Measurements from ENCODE around the gene ISM1.

Gene ISM1

DNA sequence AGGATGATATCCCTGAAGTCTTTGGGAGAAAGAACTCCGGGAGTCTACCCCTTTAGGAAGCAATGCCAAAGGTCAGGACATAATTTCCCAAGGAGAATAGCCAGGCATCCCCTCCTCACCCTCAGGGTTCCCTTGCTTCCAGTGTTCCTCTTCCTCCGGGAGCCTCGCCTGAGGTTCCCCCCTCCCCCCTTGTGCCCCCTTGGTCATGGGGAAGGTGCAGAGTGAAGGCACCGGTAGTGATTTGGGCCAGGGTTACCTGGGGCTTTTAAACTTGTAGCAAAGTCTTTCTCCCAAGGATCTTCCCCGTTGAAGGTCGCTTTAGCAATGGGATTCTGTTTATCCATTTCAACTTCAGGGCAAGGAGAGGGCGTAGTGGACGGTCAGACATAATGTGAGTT lies 1.2 kb downstream of the ISM1 start:
- Histone ChIP-seq H3K36me3 (no peaks in the 10 kb centered on the region), H3K4me3 (ENCODE audit: low read depth, low read length) (no peak overlapping the region), H3K9me3 (ENCODE audit: severe bottlenecking) (no peaks in the 10 kb centered on the region), H3K27ac (no peak overlapping the region), H3K27me3 (ENCODE audit: insufficient read depth, low read depth, severe bottlenecking) (peaks cover 31% of the 10 kb centered on the region)
- DNase-seq = no peak
- TF ChIP-seq, protein P1, sequence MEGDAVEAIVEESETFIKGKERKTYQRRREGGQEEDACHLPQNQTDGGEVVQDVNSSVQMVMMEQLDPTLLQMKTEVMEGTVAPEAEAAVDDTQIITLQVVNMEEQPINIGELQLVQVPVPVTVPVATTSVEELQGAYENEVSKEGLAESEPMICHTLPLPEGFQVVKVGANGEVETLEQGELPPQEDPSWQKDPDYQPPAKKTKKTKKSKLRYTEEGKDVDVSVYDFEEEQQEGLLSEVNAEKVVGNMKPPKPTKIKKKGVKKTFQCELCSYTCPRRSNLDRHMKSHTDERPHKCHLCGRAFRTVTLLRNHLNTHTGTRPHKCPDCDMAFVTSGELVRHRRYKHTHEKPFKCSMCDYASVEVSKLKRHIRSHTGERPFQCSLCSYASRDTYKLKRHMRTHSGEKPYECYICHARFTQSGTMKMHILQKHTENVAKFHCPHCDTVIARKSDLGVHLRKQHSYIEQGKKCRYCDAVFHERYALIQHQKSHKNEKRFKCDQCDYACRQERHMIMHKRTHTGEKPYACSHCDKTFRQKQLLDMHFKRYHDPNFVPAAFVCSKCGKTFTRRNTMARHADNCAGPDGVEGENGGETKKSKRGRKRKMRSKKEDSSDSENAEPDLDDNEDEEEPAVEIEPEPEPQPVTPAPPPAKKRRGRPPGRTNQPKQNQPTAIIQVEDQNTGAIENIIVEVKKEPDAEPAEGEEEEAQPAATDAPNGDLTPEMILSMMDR (IDR thresholded peaks at IDR 0.05; ENCODE audit: low read depth, low read length) = no peak

DNA sequence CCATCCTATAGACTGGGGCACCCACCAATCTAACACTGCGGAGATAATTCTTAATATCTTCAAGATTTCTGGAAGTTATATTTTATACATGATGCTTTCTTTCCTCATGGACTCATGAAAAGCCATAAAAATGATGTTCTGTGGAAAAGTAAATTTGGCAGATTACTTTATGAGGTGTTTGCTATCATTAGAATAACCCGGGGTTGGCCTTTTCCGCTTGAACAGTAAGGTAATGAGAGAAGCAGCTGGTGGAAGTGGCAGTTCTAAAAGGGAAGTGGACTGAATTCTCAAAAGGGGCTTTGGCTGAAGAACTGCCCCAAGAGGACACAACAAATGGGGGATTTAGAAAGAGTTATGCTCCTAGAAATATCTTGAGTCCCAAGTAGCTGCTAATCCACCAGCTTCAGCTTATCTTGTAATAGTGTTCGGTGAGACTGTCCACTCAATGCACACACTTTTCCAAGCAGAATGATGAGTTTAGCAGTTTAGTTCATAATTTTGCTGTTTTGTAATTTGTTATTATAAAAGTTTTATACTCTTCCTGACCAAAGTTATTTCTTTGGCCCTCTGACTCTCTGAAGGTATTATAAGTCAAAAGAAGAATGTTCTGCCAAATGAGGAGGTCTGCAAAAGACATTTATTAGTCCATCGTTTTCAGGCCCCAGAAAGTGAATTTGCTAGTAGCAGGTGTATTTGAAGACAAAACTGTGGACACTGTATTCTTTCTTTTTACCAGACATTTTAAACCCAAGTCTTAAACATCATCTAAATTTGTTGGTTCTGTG lies 2.9 kb downstream of the ISM1 start:
- no peaks in the 10 kb centered on the region for H3K36me3 ChIP-seq
- H3K27me3 ChIP-seq (ENCODE audit: insufficient read depth, low read depth, severe bottlenecking) = peaks cover 30% of the 10 kb centered on the region
- TF ChIP-seq, protein P1 (IDR thresholded peaks at IDR 0.05; ENCODE audit: low read depth, low read length) = no peak
- no peak overlapping the region for H3K4me3 ChIP-seq (ENCODE audit: low read depth, low read length)
- H3K9me3 ChIP-seq (ENCODE audit: severe bottlenecking) = no peaks in the 10 kb centered on the region
- H3K27ac ChIP-seq = no peak overlapping the region
- DNase-seq = no peak

DNA sequence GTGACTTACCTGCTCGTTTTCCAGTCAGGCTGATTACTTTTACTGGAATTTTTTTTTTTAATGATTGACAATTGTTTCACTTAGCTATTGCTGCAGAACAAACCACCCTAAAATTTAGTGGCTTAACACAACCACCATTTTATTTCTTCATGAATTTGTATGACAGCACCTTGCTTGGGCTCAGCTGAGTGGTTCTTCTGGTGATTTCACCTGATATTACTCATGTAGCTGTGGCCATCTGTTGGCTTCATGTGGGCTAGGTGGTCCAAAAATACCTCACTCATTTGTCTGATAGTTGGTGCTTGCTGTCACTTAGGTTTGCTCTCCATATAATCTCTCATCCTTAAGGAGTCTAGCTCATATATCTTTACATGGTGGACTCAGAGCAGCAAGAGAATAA lies 5.3 kb downstream of the ISM1 start:
- TF ChIP-seq, protein P1 (IDR thresholded peaks at IDR 0.05; ENCODE audit: low read depth, low read length) = no peak
- no peak overlapping the region for H3K27ac ChIP-seq
- H3K9me3 ChIP-seq (ENCODE audit: severe bottlenecking) = no peaks in the 10 kb centered on the region
- no peak overlapping the region for H3K4me3 ChIP-seq (ENCODE audit: low read depth, low read length)
- DNase-seq = no peak
- H3K27me3 ChIP-seq (ENCODE audit: insufficient read depth, low read depth, severe bottlenecking) = peaks cover 9% of the 10 kb centered on the region
- H3K36me3 ChIP-seq = no peaks in the 10 kb centered on the region

DNA sequence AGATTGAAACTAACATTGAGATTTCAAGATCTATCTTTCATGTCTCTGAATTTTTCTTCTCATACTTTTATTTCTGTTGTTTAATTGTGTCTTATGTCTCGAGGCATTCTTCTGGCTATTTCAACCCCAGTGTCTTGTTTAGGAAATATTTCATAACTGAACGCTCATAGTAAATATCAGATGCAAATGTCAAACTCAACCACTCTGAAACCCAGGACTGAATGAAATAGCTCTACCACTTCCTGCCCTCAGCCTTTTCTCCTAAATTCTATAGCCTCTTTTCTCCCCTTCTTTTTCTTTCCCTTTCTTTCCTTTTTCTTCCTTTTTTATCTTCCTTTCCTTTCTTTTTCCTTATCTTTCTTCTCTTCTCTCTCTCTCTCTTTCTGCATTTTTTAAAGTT lies 7.7 kb downstream of the ISM1 start:
- Histone ChIP-seq H3K4me3 (ENCODE audit: low read depth, low read length) (no peak overlapping the region), H3K27me3 (ENCODE audit: insufficient read depth, low read depth, severe bottlenecking) (no peaks in the 10 kb centered on the region), H3K9me3 (ENCODE audit: severe bottlenecking) (no peaks in the 10 kb centered on the region), H3K36me3 (no peaks in the 10 kb centered on the region), H3K27ac (no peak overlapping the region)
- TF ChIP-seq, protein P1 (IDR thresholded peaks at IDR 0.05; ENCODE audit: low read depth, low read length) = no peak
- no peak for DNase-seq

DNA sequence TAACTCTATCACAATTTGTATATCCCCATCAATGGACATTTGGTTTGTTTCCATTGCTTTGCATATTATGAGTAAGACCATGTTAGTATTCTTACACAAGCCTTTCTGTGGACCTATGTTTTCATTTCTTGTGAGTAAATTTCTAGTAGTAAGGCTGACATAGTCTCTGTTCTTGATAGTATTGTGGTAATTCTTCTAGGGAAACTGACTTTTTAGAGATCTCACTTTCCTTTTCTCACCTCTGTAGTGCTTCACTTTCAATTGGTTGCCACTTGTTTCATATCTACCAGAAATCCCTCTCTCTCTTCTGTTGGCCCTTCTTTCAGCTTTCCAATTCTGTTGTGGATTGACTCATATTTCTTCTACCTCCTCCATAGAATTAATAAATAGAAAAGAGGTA lies 8.5 kb downstream of the ISM1 start:
- Histone ChIP-seq H3K36me3 (no peaks in the 10 kb centered on the region), H3K27ac (no peak overlapping the region), H3K9me3 (ENCODE audit: severe bottlenecking) (no peaks in the 10 kb centered on the region), H3K4me3 (ENCODE audit: low read depth, low read length) (no peak overlapping the region), H3K27me3 (ENCODE audit: insufficient read depth, low read depth, severe bottlenecking) (no peaks in the 10 kb centered on the region)
- no peak for DNase-seq
- TF ChIP-seq, protein P1 (IDR thresholded peaks at IDR 0.05; ENCODE audit: low read depth, low read length) = no peak
